Putamen (tissue), 1 donor: Measurements from ENCODE around the gene BEX3.
"Not testable (repeated sequence)": the region's sequence is repeated elsewhere in the genome, so short reads cannot be mapped to it uniquely, and the experiment has no call there.

ENCODE experiments used
- DNase-seq: peaks from one replicate; pipeline ENCODE4 v3.0.0-alpha.2; 2016; ENCODE audit warnings: low spot score

Gene BEX3

GRCh38 chrX:103382877-103383276 is 6.5 kb downstream of the BEX3 start:
- no peak for DNase-seq

DNA sequence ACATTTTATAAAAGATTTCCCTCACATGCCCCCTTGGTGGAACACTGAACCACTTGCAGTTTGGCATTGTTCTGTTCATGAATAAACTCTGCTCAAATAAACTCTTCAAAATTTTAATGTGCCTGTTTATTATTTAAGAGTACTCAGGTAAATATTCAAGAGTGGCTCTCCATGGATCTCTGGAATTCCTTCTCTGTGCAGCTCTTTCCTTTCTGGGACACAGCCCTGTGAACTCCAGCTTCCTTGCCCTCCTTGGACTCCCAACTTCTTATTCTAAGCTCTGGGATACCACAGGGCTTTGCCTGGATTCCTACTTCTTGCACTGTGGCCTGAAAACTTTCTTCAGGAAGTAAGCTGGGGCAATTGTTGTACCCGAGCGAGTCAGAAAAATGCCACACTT is 8.3 kb downstream of the BEX3 start:
- no peak for DNase-seq

DNA sequence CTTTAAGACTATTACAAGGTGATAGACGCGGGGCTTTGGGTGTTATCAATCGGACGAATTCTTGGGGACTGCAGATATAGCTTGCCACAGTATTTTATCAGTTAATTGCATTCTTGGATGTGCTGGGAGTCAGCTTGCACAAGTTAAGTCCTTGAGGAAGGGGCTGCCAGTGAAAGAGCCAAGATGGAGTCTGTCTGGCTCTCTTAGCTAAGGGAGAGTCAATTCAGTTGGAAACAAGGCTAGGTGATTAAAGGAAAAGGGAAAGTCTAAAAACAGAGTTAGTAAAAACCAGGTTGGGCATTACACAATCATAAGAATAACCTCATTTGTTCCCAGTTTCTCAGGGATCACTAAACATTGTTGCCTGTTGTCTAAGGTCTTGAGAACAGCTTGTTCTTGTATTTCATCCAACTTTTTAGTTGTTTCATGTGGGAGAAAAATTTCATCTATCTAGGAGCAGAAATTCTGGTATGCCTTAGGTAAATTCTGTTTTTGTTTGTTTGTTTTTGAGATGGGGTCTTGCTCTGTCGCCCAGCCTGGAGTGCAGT is 9.0 kb downstream of the BEX3 start:
- DNase-seq, result not testable (repeated sequence)

DNA sequence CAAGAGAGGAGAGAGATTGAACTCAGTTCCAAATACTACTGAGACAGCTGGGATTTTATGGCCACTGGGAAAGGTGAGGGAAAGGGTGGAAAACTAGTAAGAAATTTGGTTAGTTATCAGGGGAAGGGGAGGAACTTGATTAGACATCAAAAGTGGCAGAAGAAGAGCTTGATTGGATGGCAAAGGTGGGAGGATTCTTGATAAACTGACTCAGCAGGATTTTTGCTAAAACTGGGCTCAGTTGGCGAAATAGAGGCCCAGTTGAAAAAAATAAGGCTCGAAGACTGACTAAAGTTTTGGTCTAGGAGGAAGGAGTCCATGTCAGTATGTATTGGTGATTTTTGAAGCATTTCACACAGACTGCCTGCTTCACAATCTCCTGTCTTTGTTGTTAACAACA is 10.0 kb downstream of the BEX3 start:
- no peak for DNase-seq

DNA sequence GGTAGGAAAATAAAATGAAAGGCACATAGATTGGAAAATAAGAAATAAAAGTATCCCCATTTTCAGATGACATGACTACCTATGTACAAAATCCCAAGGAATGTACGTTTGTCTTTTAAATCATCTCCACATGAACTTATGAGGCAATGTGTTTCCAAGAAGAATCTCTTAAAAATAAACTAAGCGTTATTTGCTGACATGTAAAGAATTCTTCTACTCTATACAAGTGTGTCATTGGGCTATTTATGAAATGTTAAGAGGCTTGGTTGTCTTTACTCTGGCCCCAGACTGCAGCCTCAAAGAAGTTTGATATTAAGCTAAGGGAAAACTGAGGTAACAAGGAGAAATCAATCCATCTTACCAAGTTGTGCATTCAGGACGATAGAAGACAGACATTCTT is 17.1 kb downstream of the BEX3 start:
- no peak for DNase-seq

DNA sequence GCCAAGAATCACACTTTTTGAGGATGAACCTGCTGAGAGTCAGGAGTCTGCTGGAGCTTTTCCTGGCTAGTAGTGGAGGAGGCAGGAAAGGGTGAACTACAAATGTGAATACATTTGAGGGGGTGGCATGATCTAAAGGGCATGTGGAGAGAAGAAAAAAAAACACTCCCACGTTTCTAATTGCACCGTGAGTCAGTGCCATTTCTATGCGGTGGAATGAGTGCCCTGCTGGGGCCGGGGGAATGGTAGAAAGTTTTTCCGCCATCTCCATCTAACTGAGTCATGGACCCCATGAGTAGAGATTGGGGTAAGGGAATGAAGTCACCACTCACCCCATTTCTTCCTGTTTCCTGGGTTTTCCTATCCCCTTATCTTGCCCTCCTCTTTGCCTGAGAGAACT is 19.8 kb downstream of the BEX3 start:
- DNase-seq, result peak; percentile 29

- DNase-seq, result no peak
Measured at GRCh38 chrX:103396660-103397059, 20.3 kb downstream of the BEX3 start.

DNA sequence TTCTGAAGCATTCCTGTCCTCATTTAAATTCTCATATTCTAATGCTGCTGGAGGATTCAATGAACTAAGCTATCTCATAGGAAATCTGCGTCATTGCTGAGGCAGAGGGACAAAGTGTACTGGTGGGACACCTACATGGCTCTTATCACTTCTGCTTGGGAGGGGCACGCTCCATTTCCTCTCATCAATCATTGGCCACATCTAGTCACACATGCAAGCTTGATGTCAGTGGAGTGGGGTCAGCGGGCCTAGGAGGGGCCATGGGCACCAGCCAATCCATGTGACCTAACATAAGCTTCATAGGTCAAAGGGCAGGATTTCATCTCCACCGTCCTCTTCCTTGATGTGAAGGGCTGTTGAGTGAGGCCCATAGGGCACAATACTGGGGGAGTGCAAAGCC is 21.4 kb downstream of the BEX3 start:
- no peak for DNase-seq

- no peak for DNase-seq
Measured at GRCh38 chrX:103398421-103398864, 22.1 kb downstream of the BEX3 start.

GRCh38 chrX:103399744-103400143 is 23.4 kb downstream of the BEX3 start:
- DNase-seq, result no peak

GRCh38 chrX:103400931-103401330 is 24.6 kb downstream of the BEX3 start:
- DNase-seq, result no peak

DNA sequence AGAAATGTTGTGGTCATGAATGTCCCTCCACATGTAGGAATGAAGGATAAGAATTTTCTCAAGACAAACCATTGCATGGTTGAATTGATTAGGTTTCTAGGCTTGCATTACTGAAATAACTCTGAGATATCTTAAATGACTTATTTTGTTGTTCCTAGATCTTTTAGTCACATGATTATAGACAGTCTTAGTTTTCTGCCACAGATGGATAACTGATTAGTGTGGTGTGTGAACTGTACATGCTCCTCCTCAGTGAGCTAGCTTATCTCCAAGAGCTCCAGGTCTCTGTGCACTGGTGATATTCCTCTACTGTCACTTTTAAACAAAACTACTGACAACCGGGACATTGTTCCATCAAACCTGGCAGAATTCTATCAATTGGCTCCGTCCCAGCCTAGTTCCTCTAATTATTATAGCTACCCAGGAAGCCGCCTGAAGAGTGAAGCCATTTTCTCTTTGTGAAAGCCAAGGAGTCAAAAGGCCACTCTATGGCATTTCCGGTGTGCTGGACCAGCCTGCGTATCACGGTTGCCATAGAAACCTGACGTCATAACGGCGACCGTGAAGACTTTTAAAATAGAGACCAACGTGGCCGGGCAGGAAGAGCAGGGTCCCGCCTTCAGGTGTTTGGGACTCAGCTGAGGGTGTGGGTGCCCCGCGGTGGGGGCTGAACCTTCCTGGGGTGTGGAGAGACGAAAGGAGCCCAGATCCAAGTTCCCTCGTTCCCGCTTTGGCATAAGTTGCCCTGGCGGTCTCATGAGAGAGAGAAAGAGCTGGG is 28.1 kb downstream of the BEX3 start:
- no peak for DNase-seq

- no peak for DNase-seq
Measured at GRCh38 chrX:103405009-103405333, 28.6 kb downstream of the BEX3 start.

DNA sequence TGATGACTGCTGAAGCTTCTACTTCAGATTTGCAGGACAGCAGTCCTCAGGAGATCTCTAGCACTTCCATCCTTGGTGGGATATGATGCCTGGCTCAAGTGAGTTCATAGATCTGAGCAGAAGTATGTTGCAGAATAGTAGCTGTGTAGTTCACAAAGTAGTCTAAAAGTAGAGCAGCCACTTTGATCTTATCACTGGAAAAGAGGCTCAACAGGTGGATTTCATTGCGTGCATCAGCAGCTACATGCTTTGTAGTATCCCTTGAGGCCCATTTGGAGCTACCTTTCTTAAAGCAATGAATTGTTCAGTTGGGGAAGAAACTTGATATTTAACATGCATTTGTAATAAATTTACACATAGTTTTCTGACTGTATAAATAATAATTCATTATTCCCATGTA is 29.9 kb downstream of the BEX3 start:
- no peak for DNase-seq

DNA sequence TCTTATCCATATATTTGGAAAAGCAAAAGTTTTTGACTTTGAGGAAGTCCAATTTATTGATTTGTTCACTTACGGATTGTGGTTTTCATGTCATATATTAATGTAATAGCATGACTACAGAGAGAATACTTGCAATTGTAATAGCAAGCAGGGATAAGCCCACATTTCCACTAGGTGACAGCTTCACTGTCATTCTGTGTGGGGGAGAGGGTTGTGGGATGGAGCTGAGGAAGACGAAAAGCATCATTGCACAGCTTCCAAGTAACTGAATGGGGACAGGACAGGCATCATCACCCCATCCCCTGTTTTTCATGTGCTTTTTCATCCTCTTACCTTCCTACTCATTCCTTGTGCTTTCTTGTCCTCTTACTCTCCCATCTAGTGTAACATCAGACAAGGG is 31.4 kb downstream of the BEX3 start:
- DNase-seq, result peak; percentile 43

DNA sequence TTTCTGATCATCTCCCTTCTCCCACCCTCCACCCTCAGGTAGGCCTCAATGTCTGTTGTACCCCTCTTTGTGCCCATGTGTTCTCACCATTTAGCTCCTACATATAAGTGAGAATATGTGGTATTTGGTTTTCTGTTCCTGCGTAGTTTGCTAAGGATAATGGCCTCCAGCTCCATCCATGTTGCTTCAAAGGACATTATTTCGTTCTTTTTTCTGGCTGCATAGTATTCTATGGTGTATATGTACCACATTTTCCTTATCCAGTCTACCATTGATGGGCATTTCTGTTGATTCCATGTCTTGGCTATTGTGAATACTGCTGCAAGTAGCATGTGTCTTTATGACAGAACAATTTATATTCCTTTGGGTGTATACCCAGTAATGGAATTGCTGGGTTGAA is 35.4 kb downstream of the BEX3 start:
- DNase-seq, result not testable (repeated sequence)

DNA sequence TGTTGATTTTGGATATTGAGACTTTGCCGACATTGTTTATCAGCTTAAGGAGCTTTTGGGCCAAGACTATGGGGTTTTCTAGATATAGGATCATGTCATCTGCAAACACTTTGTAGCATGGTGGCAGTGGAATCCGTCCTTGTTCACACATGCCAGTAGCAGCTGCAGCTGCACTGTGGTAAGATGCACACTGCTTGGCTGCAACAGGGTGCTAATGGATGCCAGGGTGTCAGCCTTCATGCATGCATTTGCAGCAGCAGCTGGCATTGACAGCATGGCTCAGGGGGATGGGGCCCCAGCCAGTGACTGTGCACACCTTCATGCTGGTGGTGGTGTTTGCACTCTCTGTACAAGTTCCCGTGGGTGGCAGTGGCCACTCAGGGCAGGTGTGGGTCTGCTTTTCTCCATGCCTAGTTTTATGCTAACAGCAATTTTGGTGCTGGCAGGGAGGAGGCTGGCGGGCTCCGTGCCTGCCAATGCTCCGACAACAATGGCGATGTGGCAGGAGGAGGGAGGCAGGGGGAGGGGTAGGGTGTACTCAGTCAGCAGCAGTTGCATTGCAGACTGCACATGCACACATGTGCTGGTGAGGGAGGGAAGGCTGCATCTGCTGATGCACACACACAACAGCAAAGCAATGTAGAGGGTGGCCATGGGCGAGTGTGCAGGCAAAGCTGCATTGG is 37.5 kb downstream of the BEX3 start:
- DNase-seq, result no peak

- no peak for DNase-seq
Measured at GRCh38 chrX:103414561-103414960, 38.2 kb downstream of the BEX3 start.

- no peak for DNase-seq
Measured at GRCh38 chrX:103415068-103415467, 38.7 kb downstream of the BEX3 start.

- no peak for DNase-seq
Measured at GRCh38 chrX:103415528-103415927, 39.2 kb downstream of the BEX3 start.

DNA sequence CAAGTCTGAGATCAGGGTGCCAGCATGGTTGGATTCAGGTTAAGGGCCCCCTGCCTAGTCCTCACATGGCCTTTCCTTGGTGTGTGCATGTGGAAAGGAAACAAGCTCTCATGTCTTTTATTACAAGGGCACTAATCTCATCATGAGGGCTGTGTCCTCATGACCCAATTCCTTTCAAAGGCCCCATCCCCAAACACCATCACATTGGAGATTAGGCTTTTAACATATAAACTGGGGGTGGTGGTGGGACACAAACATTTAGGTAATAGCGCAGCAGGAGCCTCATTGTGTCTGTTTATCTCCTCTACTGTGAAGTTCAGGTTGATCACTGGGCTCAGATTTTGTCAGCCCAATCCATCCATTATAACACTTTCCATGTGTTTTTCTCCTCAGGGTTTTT is 41.0 kb downstream of the BEX3 start:
- DNase-seq, result no peak

DNA sequence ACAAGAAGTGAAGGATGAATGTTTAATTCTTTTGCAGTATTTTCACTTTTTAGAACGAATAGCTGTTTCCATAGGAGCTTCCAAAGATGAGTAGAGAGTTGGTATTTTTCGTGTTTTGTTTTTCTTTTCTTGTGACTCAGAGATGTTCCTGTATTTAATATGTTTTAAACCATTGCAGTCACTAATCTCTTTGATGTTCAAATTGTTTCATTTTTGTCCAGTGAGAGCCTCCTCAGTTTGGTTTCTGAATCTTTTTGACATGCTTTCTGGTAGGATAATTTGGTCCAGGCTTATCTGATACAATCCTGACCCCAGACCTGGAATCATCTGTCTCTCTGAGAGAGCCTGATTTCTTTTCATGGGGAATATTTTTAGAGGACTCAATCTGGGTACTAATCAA is 41.6 kb downstream of the BEX3 start:
- DNase-seq, result no peak

DNA sequence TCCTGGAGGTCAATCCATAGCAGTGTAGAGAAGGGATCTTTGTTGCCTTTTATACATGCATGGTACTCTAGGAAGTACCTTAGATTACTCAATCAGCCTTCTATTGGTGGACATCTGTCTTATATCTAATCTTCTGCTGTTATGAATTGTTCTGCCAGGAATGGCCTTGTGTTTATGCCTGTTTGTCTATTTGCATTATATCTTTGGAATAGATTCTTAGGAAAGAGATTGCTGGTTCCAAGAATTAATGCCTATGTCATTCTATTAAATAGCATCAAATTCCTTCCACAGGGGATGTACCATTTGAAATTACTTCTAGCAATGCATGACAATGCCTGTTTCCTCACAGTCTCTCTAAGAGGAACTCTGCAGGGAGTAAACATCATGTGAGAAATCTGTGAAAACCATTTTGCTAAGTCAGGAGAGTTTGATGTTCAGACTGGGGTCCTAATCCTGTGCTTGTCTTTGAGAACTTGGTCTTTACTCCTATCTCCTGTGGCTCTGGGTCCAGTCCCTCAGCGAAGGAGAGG is 42.5 kb downstream of the BEX3 start:
- DNase-seq, result no peak
